ENCODE results near the gene DAGLA. TPM values are rescaled to one million over a fixed set of nuclear protein-coding genes. Genes with fewer than 3 reads are reported as not detected.

DAGLA gene
- total RNA-seq = 1.3 and 1.8 TPM in 2 replicates

GRCh38 chr11:61679893-61680621 is at the start of gene DAGLA:
Gene DAGLA, plus strand, starts transcription at chr11:61680391. Its CDS starts 39,765 bp downstream, at chr11:61720156.

GRCh38 chr11:61752117-61752924 is 72.1 kb downstream of the DAGLA start, which contains the start of gene MYRF:
Gene MYRF, plus strand, starts transcription at chr11:61752636. Its CDS starts 109 bp downstream, at chr11:61752745.

GRCh38 chr11:61792310-61793082 is 112.3 kb downstream of the DAGLA start, which contains the start of the genes FEN1 and TMEM258:
Gene FEN1, plus strand, starts transcription at chr11:61792911. Its CDS starts 2,451 bp downstream, at chr11:61795362.
Gene TMEM258, minus strand, starts transcription at chr11:61792599. Its CDS starts 41 bp downstream, at chr11:61792558.

Other genes with a start within 250 kb of the DAGLA start
- gene LRRC10B, start 171.6 kb upstream of the DAGLA start, total RNA-seq = not detected in 2 replicates
- gene SYT7, start 99.3 kb upstream of the DAGLA start, total RNA-seq = 0.74 and 1.4 TPM in 2 replicates
- under 0.01 and 0.65 TPM in 2 replicates for gene MYRF, start 72.2 kb downstream of the DAGLA start, total RNA-seq
- 174 and 185 TPM in 2 replicates for gene TMEM258, start 112.2 kb downstream of the DAGLA start, total RNA-seq
- gene FEN1, start 112.5 kb downstream of the DAGLA start, total RNA-seq = 4.4 and 6.0 TPM in 2 replicates
- gene FADS1, start 136.6 kb downstream of the DAGLA start, total RNA-seq = 154 and 160 TPM in 2 replicates
- gene FADS2, start 147.9 kb downstream of the DAGLA start, total RNA-seq = 319 and 396 TPM in 2 replicates
- 74.4 and 103 TPM in 2 replicates for gene FADS3, start 211.2 kb downstream of the DAGLA start, total RNA-seq
- 4.3 and 5.9 TPM in 2 replicates for gene RAB3IL1, start 237.2 kb downstream of the DAGLA start, total RNA-seq

Measured in smooth muscle cell of bladder (primary cell).